HEK293 (cell line): ENCODE results near the gene KLHL29.

Experiments used
- CTCF ChIA-PET: fragments of 350-600 bp; formaldehyde crosslinking; extraction: SDS; loops from one replicate; lab custom pipeline; 2021; ENCODE audit warnings: antibody characterized with exemption; lab: Yijun Ruan, JAX
- POLR2A ChIA-PET: fragments of 300-600 bp; formaldehyde crosslinking; extraction: SDS; loops from one replicate; lab custom pipeline; 2020; ENCODE audit warnings: antibody characterized with exemption, inconsistent platforms; lab: Yijun Ruan, JAX
- H3K27ac ChIP-seq: fragments of 200-500 bp; sonication (Bioruptor generic); 2 replicates; pipeline ENCODE4 v1.5.1; 2014; ENCODE audit warnings: low read depth, low read length, control low read depth, inconsistent platforms; ENCODE audit errors: extremely low read depth
- H3K36me3 ChIP-seq, 2 experiments: fragments of 200-500 bp in 1 of 2; sonication (Bioruptor generic) in 1 of 2; 1 replicate in 1 of 2; 2 replicates in 1 of 2; pipeline ENCODE4 v1.5.1; 2014 to 2017; ENCODE audit warnings: inconsistent platforms in 2 of 2, low read length in 2 of 2; ENCODE audit not compliant: control insufficient read depth in 2 of 2, insufficient read depth in 1 of 2
- H3K4me1 ChIP-seq: fragments of 200-500 bp; sonication (Bioruptor generic); 2 replicates; pipeline ENCODE4 v1.5.1; 2014; ENCODE audit warnings: mild to moderate bottlenecking, low read length, inconsistent platforms; ENCODE audit not compliant: control insufficient read depth, insufficient read depth
- H3K4me3 ChIP-seq: 2 replicates; pipeline ENCODE4 v1.5.1; 2011; ENCODE audit warnings: low read depth, mild to moderate bottlenecking, control low read depth, low read length, moderate library complexity
- H3K9me3 ChIP-seq: fragments of 200-500 bp; sonication (Bioruptor generic); 2 replicates; pipeline ENCODE4 v1.5.1; 2014; ENCODE audit warnings: low read depth, low read length, inconsistent platforms; ENCODE audit not compliant: control insufficient read depth, insufficient read depth
- BCL11B ChIP-seq: fragments of 450-650 bp; formaldehyde crosslinking; IDR thresholded peaks from 2 replicates; pipeline ENCODE4 v1.5.1; 2016; ENCODE audit warnings: low read depth, missing biosample characterization, missing genetic modification characterization
- EGR2 ChIP-seq: fragments of 450-650 bp; formaldehyde crosslinking; IDR thresholded peaks from 2 replicates; pipeline ENCODE4 v1.5.1; 2016; ENCODE audit warnings: low read depth, missing biosample characterization, missing genetic modification characterization
- GFI1B ChIP-seq: fragments of 450-650 bp; formaldehyde crosslinking; IDR thresholded peaks from 2 replicates; pipeline ENCODE4 v1.5.1; 2016; ENCODE audit warnings: missing biosample characterization, missing genetic modification characterization
- GLIS1 ChIP-seq: fragments of 450-650 bp; formaldehyde crosslinking; IDR thresholded peaks from 2 replicates; pipeline ENCODE4 v1.5.1; 2016; ENCODE audit warnings: missing biosample characterization, missing genetic modification characterization
- HOXC10 ChIP-seq: sonication (generic); formaldehyde crosslinking; IDR thresholded peaks from 2 replicates; pipeline ENCODE4 v1.8.1; 2023; ENCODE audit warnings: mild to moderate bottlenecking, missing genetic modification reagents
- IKZF3 ChIP-seq: fragments of 450-650 bp; IDR thresholded peaks from 2 replicates; pipeline ENCODE4 v1.5.0; 2018; ENCODE audit warnings: missing biosample characterization, mild to moderate bottlenecking, missing genetic modification characterization, moderate library complexity
- MYNN ChIP-seq: fragments of 450-650 bp; formaldehyde crosslinking; IDR thresholded peaks from 2 replicates; pipeline ENCODE4 v1.5.1; 2016; ENCODE audit warnings: missing biosample characterization, missing genetic modification characterization, borderline replicate concordance
- YY2 ChIP-seq: fragments of 450-650 bp; formaldehyde crosslinking; IDR thresholded peaks from 2 replicates; pipeline ENCODE4 v1.5.1; 2016; ENCODE audit warnings: missing biosample characterization, missing genetic modification characterization
- ZBTB44 ChIP-seq: fragments of 450-650 bp; IDR thresholded peaks from 2 replicates; pipeline ENCODE4 v1.5.1; 2018; ENCODE audit warnings: missing biosample characterization, mild to moderate bottlenecking, missing genetic modification characterization
- ZBTB48 ChIP-seq: fragments of 450-650 bp; formaldehyde crosslinking; IDR thresholded peaks from 2 replicates; pipeline ENCODE4 v1.5.1; 2016; ENCODE audit warnings: missing biosample characterization, missing genetic modification characterization
- ZEB2 ChIP-seq: fragments of 450-650 bp; formaldehyde crosslinking; IDR thresholded peaks from 2 replicates; pipeline ENCODE4 v1.5.1; 2016; ENCODE audit warnings: missing biosample characterization, missing genetic modification characterization
- ZNF404 ChIP-seq: fragments of 450-650 bp; formaldehyde crosslinking; IDR thresholded peaks from 2 replicates; pipeline ENCODE4 v1.5.1; 2017; ENCODE audit warnings: missing biosample characterization, missing genetic modification characterization
- ZNF433 ChIP-seq: fragments of 450-650 bp; formaldehyde crosslinking; IDR thresholded peaks from 2 replicates; pipeline ENCODE4 v1.5.1; 2016; ENCODE audit warnings: missing biosample characterization, missing genetic modification characterization, low read depth
- ZNF549 ChIP-seq: fragments of 450-650 bp; IDR thresholded peaks from 2 replicates; pipeline ENCODE4 v1.5.1; 2018; ENCODE audit warnings: missing biosample characterization, missing genetic modification characterization, mild to moderate bottlenecking, inconsistent platforms, moderate library complexity
- ZNF654 ChIP-seq: fragments of 450-650 bp; formaldehyde crosslinking; IDR thresholded peaks from 2 replicates; pipeline ENCODE4 v1.5.1; 2016; ENCODE audit warnings: low read depth, missing biosample characterization, missing genetic modification characterization
- ZNF704 ChIP-seq: fragments of 450-650 bp; formaldehyde crosslinking; IDR thresholded peaks from 2 replicates; pipeline ENCODE4 v1.5.1; 2016; ENCODE audit warnings: missing biosample characterization, missing genetic modification characterization
- ZSCAN18 ChIP-seq: fragments of 450-650 bp; formaldehyde crosslinking; IDR thresholded peaks from 2 replicates; pipeline ENCODE4 v1.5.1; 2016; ENCODE audit warnings: missing biosample characterization, missing genetic modification characterization
- ZSCAN4 ChIP-seq: fragments of 450-650 bp; formaldehyde crosslinking; IDR thresholded peaks from 2 replicates; pipeline ENCODE4 v1.5.1; 2017; ENCODE audit warnings: missing biosample characterization, missing genetic modification characterization

KLHL29 gene

GRCh38 chr2:23503682-23504081, 118.7 kb downstream of the KLHL29 start:
- Histone ChIP-seq H3K36me3 (no peaks in the 10 kb centered on the region), H3K4me1 (no peaks in the 10 kb centered on the region), H3K27ac (no peak overlapping the region), H3K4me3 (no peak overlapping the region), H3K9me3 (no peaks in the 10 kb centered on the region)
- no peak for TF ChIP-seq ZEB2 (tag by site-specific recombination)
- TF ChIP-seq IKZF3 (tag by site-specific recombination) = no peak
- TF ChIP-seq ZBTB48 (tag by site-specific recombination) = no peak
- TF ChIP-seq BCL11B (tag by site-specific recombination) = no peak
- no peak for TF ChIP-seq ZNF404 (tag by site-specific recombination)
- no peak for TF ChIP-seq ZNF704 (tag by site-specific recombination)
- no peak for TF ChIP-seq ZSCAN4 (tag by site-specific recombination)
- no peak for TF ChIP-seq ZNF549
- TF ChIP-seq ZNF654 (tag by site-specific recombination) = no peak
- POLR2A ChIA-PET = no interaction called here
- CTCF ChIA-PET = no interaction called here

- Histone ChIP-seq H3K9me3 (no peaks in the 10 kb centered on the region), H3K4me3 (no peak overlapping the region), H3K36me3 (no peaks in the 10 kb centered on the region), H3K4me1 (no peaks in the 10 kb centered on the region), H3K27ac (no peak overlapping the region)
- ChIA-PET CTCF (no interaction called here), POLR2A (no interaction called here)
- TF ChIP-seq GLIS1 (tag by site-specific recombination) = no peak
- no peak for TF ChIP-seq ZNF433
- no peak for TF ChIP-seq MYNN (tag by site-specific recombination)
- no peak for TF ChIP-seq ZBTB44
- no peak for TF ChIP-seq ZSCAN18 (tag by site-specific recombination)
- no peak for TF ChIP-seq ZNF404 (tag by site-specific recombination)
- no peak for TF ChIP-seq YY2
- no peak for TF ChIP-seq EGR2
- TF ChIP-seq HOXC10 (CRISPR knock-in tag) = no peak
- no peak for TF ChIP-seq GFI1B (tag by site-specific recombination)
These were observed 119.6 kb downstream of the KLHL29 start for GRCh38 chr2:23504591-23504990.
